Thymus (tissue), 11 donors: ENCODE measurements around the gene CA11. TPM values are rescaled to one million over a fixed set of nuclear protein-coding genes. Genes with fewer than 3 reads are reported as not detected.

ENCODE experiments used
- DNase-seq, 9 donors: peaks; one replicate each; pipeline ENCODE4 v3.0.0-alpha.2; 2013; ENCODE audit warnings: low spot score in 9 of 9, low read depth in 6 of 9, missing footprints in 1 of 9
- H3K27ac ChIP-seq, 2 donors: one replicate each; pipeline ENCODE4 v1.5.1; 2013; ENCODE audit warnings: control low read depth in 1 of 2, low read depth in 1 of 2, low read length in 1 of 2, mild to moderate bottlenecking in 1 of 2, moderate library complexity in 1 of 2
- H3K27me3 ChIP-seq, 2 donors: one replicate each; pipeline ENCODE4 v1.5.1; 2013; ENCODE audit warnings: low read length in 1 of 2; ENCODE audit not compliant: control insufficient read depth in 2 of 2, insufficient read depth in 1 of 2
- H3K36me3 ChIP-seq, 2 donors: one replicate each; pipeline ENCODE4 v1.5.1; 2013; ENCODE audit warnings: low read length in 1 of 2, mild to moderate bottlenecking in 1 of 2, moderate library complexity in 1 of 2; ENCODE audit not compliant: control insufficient read depth in 2 of 2, insufficient read depth in 2 of 2
- H3K4me1 ChIP-seq, 2 donors: one replicate each; pipeline ENCODE4 v1.5.1; 2013; ENCODE audit warnings: low read length in 2 of 2; ENCODE audit not compliant: control insufficient read depth in 2 of 2, insufficient read depth in 2 of 2
- H3K4me3 ChIP-seq, 2 donors: one replicate each; pipeline ENCODE4 v1.5.1; 2013; ENCODE audit warnings: low read length in 2 of 2, control low read depth in 1 of 2, mild to moderate bottlenecking in 1 of 2
- H3K9me3 ChIP-seq, 2 donors: one replicate each; pipeline ENCODE4 v1.5.1; 2013; ENCODE audit warnings: low read length in 1 of 2, mild to moderate bottlenecking in 1 of 2; ENCODE audit not compliant: control insufficient read depth in 2 of 2, insufficient read depth in 1 of 2
- WGBS: extraction: QIAGEN DNeasy Blood & Tissue Kit; methylation state at CpG from one replicate; pipeline ENCODE4 v1.1.7; 2013; 5-methylcytosine and 5-hydroxymethylcytosine counted together
- polyA plus RNA-seq: library from polyadenylated mRNA; stranded (reverse); fragments of 200-250 nt; gene quantifications from one replicate; pipeline ENCODE4 v1.2.3, GENCODE V29; 2013
- total RNA-seq: library from RNA; stranded (reverse); fragments of 120-200 nt; gene quantifications from one replicate; pipeline ENCODE4 v1.2.4, GENCODE V29; 2013
- donor health status: healthy.

The CA11 gene
- total and polyA plus RNA-seq, 2 donors: 9.8 to 15.3 TPM

DNA sequence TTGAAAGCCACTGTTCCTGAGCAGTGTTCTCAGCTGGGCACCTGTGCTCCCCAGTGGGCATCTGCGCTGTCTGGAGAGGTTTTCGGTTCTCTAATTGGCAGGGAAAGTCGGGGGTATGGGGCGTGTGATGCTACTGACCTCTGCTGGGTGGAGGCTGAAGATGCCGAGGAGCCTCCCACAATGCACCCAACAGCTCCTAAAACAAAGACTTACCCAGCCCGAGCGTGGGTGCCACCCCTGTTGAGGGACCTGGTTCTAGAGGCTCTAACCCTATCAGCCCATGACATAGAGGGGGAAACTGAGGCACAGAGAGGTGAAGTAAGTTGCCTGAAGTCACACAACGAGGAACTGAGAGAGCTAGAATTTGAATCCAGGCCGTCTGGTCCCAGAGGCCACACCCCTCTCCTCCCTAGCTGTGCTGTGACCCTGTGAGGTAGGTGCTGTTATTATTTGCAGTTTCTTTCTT, 37.2 kb downstream of the CA11 start:
- H3K36me3 ChIP-seq: peaks cover 0 to 6% of the 10 kb centered on the region in 2 donors
- H3K9me3 ChIP-seq: no peaks in the 10 kb centered on the region
- WGBS: 12% methylated on average over 9 of the region's 9 CpGs
- no peaks in the 10 kb centered on the region for H3K27me3 ChIP-seq
- no peak overlapping the region for H3K27ac ChIP-seq
- H3K4me3 ChIP-seq: no peak overlapping the region
- peaks cover 0 to 5% of the 10 kb centered on the region in 2 donors for H3K4me1 ChIP-seq
- DNase-seq: peak in 2 of 9 donors; percentile 43 to 67

GRCh38 chr19:48607359-48607755, 38.6 kb downstream of the CA11 start:
- no peaks in the 10 kb centered on the region for H3K36me3 ChIP-seq
- H3K9me3 ChIP-seq: no peaks in the 10 kb centered on the region
- H3K27ac ChIP-seq: no peak overlapping the region
- H3K27me3 ChIP-seq: no peaks in the 10 kb centered on the region
- peaks cover 0 to 5% of the 10 kb centered on the region in 2 donors for H3K4me1 ChIP-seq
- no peak overlapping the region for H3K4me3 ChIP-seq
- DNase-seq: no peak
- WGBS: 96% methylated on average over 7 of the region's 7 CpGs

DNA sequence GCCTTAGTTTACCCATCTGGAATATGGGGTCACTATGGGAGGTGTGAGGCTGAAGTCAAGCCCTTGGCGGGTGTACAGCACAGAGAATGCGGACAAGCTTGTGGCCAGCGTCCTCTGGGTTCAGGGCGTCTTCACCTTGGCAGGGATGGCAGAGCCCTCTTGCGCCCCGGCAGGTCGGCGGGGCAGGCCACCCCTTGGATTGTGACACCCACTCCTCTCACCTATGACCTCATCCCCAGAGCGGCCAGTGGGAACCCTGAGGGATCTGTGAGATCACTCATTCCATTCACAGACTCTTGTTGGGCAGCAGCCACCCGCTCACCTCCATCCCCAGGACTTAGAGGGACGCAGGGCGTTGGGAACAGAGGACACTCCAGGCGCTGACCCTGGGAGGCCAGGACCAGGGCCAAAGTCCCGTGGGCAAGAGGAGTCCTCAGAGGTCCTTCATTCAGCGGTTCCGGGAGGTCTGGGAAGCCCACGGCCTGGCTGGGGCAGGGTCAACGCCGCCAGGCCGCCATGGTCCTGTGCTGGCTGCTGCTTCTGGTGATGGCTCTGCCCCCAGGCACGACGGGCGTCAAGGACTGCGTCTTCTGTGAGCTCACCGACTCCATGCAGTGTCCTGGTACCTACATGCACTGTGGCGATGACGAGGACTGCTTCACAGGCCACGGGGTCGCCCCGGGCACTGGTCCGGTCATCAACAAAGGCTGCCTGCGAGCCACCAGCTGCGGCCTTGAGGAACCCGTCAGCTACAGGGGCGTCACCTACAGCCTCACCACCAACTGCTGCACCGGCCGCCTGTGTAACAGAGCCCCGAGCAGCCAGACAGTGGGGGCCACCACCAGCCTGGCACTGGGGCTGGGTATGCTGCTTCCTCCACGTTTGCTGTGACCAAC, 39.3 kb downstream of the CA11 start, which contains the start of gene SPACA4:
Gene SPACA4 (plus strand): TSS at position 280 of the 896 bp plus-strand sequence. CDS start 237 bp downstream, at position 517.
- peaks cover 0 to 5% of the 10 kb centered on the region in 2 donors for H3K4me1 ChIP-seq
- no peak for DNase-seq
- 96% methylated on average over 39 of the region's 39 CpGs for WGBS

GRCh38 chr19:48603850-48604249, 42.1 kb downstream of the CA11 start:
- 96% methylated on average over 9 of the region's 9 CpGs for WGBS
- no peak for DNase-seq
- Histone ChIP-seq H3K4me1 (peaks cover 0 to 3% of the 10 kb centered on the region in 2 donors), H3K4me3 (no peak overlapping the region), H3K36me3 (no peaks in the 10 kb centered on the region), H3K9me3 (no peaks in the 10 kb centered on the region), H3K27ac (no peak overlapping the region), H3K27me3 (peaks cover 0 to 3% of the 10 kb centered on the region in 2 donors)

More for the DNA sequence above, 39.3 kb downstream of the CA11 start, which contains the start of gene SPACA4:
- Histone ChIP-seq H3K27me3 (no peaks in the 10 kb centered on the region), H3K9me3 (no peaks in the 10 kb centered on the region), H3K36me3 (no peaks in the 10 kb centered on the region), H3K4me3 (no peak within 1 kb of the TSS), H3K27ac (no peak within 1 kb of the TSS)

DNA sequence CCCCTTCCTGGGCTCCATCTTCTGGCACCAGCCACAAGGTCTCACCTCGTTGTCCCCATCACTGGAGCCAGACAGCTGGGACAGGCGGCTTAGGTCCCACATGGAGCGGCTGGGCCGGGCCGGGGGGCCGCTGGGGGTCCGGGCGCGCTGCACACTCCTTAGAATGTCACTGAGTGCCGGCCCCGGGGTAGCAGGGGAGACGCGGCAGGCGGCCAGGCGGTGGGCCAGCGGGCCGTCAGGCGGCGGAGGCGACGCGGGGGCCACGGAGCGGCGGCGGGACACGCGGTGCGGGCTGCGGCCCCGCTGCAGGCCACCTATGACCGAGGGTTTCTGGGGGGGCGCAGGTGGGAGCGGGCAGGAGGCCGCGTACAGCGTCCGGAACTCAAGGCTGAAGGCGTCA, 42.5 kb downstream of the CA11 start:
- Histone ChIP-seq H3K36me3 (no peaks in the 10 kb centered on the region), H3K9me3 (no peaks in the 10 kb centered on the region), H3K4me3 (no peak overlapping the region), H3K27ac (no peak overlapping the region), H3K4me1 (no peaks in the 10 kb centered on the region), H3K27me3 (peaks cover 0 to 3% of the 10 kb centered on the region in 2 donors)
- 98% methylated on average over 39 of the region's 39 CpGs for WGBS
- no peak for DNase-seq

DNA sequence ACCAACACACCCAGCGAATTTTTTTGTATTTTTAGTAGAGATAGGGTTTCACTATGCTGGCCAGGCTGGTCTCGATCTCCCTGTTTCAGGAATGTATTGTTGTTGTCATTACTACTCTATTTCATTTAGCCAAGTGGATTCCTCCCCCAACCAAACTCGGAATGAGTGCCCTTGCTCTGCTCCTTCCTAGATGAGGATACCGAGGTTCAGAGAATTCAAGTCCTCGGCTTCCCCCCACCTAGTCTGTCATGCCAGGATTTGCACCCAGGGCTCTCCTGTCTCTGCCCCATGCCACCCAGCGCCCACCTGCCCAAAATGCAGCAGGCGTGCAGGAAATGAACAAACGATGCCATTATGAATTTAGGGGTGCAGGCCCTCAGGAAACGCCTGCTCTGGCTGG, 43.0 kb downstream of the CA11 start:
- no peaks in the 10 kb centered on the region for H3K4me1 ChIP-seq

DNA sequence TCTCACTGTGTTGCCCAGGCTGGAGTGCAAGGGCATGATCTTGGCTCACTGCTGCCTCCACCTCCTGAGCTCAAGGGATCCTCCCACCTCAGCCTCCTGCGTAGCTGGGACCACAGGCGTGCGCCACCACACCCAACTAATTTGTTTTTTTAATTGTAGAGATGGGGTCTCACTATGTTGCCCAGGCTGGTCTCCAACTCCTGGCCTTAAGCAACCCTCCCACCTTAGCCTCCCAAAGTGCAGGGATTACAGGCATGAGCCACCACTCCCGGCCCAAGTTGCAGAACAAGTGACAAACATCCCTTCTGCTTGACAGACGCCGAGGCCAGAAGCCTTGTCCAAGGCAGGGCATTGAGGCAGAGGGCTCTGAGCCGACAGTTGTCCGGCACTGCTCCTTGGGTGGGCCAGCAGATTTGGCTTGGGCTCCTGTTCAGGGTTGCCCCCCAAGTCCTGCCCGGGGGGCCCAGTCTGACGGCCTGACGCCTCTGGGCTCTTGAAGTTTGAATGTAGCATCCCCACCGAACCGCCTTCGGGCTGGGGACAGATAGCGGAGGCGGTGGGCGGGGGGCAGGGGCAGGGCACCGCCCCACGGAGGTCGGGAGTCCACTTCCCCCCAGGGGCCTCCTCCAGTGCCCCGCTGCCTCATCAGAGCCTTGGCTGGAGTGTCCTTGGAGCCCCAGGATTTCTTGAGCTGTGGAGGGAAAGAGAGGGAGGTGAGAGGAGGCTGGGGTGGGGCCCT, 45.1 kb downstream of the CA11 start:
- Histone ChIP-seq H3K27ac (no peak overlapping the region), H3K9me3 (no peaks in the 10 kb centered on the region), H3K4me1 (no peaks in the 10 kb centered on the region), H3K36me3 (no peaks in the 10 kb centered on the region), H3K4me3 (no peak overlapping the region), H3K27me3 (peaks cover 0 to 3% of the 10 kb centered on the region in 2 donors)
- 91% methylated on average over 21 of the region's 21 CpGs for WGBS
- DNase-seq: no peak

More for the DNA sequence above, 43.0 kb downstream of the CA11 start:
- WGBS: 90% methylated on average over 9 of the region's 9 CpGs
- no peak overlapping the region for H3K27ac ChIP-seq
- peaks cover 0 to 3% of the 10 kb centered on the region in 2 donors for H3K27me3 ChIP-seq
- no peak for DNase-seq
- H3K4me3 ChIP-seq: no peak overlapping the region
- no peaks in the 10 kb centered on the region for H3K9me3 ChIP-seq
- H3K36me3 ChIP-seq: no peaks in the 10 kb centered on the region

- Histone ChIP-seq H3K4me1 (no peaks in the 10 kb centered on the region), H3K4me3 (no peak overlapping the region), H3K27ac (no peak overlapping the region), H3K9me3 (no peaks in the 10 kb centered on the region), H3K36me3 (no peaks in the 10 kb centered on the region), H3K27me3 (peaks cover 0 to 3% of the 10 kb centered on the region in 2 donors)
- DNase-seq: no peak
- 88% methylated on average over 30 of the region's 30 CpGs for WGBS
These were observed 46.8 kb downstream of the CA11 start for GRCh38 chr19:48598996-48599700.
